Prostate gland (tissue), 2 donors: Measurements from ENCODE around the gene ZNF22. TPM values are rescaled to one million over a fixed set of nuclear protein-coding genes. Genes with fewer than 3 reads are reported as not detected.

ENCODE experiments used
- DNase-seq: peaks from one replicate; pipeline ENCODE4 v3.0.0-alpha.2; 2019; ENCODE audit warnings: low spot score
- H3K27ac ChIP-seq, 2 donors: fragments of 200-600 bp; sonication (generic); 2 replicates each; pipeline ENCODE4 v1.5.1; 2017 to 2019
- H3K27me3 ChIP-seq: fragments of 200-600 bp; sonication (generic); replicated peaks from 2 replicates; pipeline ENCODE4 v1.5.1; 2019; ENCODE audit not compliant: insufficient read depth
- H3K36me3 ChIP-seq, 2 donors: fragments of 200-600 bp; sonication (generic); 1 replicate in 1 of 2; 2 replicates in 1 of 2; pipeline versions ENCODE4 v1.5.1 to v1.8.1; 2017 to 2019
- H3K4me1 ChIP-seq: fragments of 200-600 bp; sonication (generic); replicated peaks from 2 replicates; pipeline ENCODE4 v1.5.1; 2019
- H3K4me3 ChIP-seq, 2 donors: fragments of 200-600 bp; sonication (generic); 2 replicates each; pipeline ENCODE4 v1.5.1; 2017 to 2019
- H3K9me3 ChIP-seq: fragments of 200-600 bp; sonication (generic); 2 replicates; pipeline ENCODE4 v1.5.1; 2017
- POLR2A ChIP-seq: fragments of 450-650 bp; IDR thresholded peaks from one replicate; pipeline ENCODE4 v1.6.1; 2016; ENCODE audit warnings: antibody characterized with exemption, mild to moderate bottlenecking
- POLR2AphosphoS5 ChIP-seq: sonication (generic); formaldehyde crosslinking; IDR thresholded peaks from one replicate; pipeline ENCODE4 v1.6.1; 2017; ENCODE audit warnings: antibody characterized with exemption
- WGBS: methylation state at CpG from one replicate; pipeline ENCODE4 v1.1.5; 2018; 5-methylcytosine and 5-hydroxymethylcytosine counted together
- intact Hi-C: fragments of 100-400 bp; cut with DNase I; formaldehyde crosslinking; loops from one replicate; pipeline ENCODE4 v1.14.2; 2022
- total RNA-seq, 2 donors: library from RNA; depleted of rRNA; stranded (reverse); fragments of >200 nt; gene quantifications; one replicate each; pipeline ENCODE4 v1.1.0, GENCODE V29; 2016
- TF ChIP-seq, protein P1 (sequence below), 4 experiments: fragments of 200-600 bp in 2 of 4; fragments of 450-650 bp in 2 of 4; sonication (generic) in 2 of 4; IDR thresholded peaks; 1 replicate in 3 of 4; 2 replicates in 1 of 4; pipeline ENCODE4 v1.5.1; 2016 to 2019; ENCODE audit warnings: antibody characterized with exemption in 4 of 4, mild to moderate bottlenecking in 2 of 4, moderate library complexity in 2 of 4

The ZNF22 gene
- total RNA-seq, 2 donors from 2014 or later: 15.8 to 24.2 TPM

DNA sequence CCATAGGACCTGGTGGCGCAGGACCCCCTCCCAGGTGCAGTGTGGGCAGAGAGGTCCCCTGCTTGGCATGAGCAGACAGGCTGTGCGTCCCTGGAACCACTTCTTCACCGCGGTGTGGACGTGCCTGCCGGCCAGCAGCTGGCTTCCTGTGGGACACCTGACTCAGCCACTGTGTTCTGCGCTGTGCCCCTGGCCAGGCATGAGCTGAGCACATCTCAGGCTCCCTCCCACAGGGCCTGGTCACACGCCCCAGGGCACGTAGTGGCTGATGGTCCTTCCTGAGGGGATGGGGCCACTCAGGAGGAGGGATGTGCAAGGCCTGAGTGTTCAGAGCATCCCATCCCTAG is 18.6 kb upstream of the ZNF22 start:
- Histone ChIP-seq H3K4me3 (no peak overlapping the region), H3K4me1 (peaks cover 20% of the 10 kb centered on the region), H3K27ac (peak overlapping the region in 1 of 2 donors; percentile 33), H3K36me3 (no peaks in the 10 kb centered on the region), H3K9me3 (no peaks in the 10 kb centered on the region), H3K27me3 (no peaks in the 10 kb centered on the region)
- no peak for DNase-seq
- intact Hi-C loops: no loop called here
- TF ChIP-seq POLR2A (no peak), POLR2AphosphoS5 (no peak)
- TF ChIP-seq, protein P1, sequence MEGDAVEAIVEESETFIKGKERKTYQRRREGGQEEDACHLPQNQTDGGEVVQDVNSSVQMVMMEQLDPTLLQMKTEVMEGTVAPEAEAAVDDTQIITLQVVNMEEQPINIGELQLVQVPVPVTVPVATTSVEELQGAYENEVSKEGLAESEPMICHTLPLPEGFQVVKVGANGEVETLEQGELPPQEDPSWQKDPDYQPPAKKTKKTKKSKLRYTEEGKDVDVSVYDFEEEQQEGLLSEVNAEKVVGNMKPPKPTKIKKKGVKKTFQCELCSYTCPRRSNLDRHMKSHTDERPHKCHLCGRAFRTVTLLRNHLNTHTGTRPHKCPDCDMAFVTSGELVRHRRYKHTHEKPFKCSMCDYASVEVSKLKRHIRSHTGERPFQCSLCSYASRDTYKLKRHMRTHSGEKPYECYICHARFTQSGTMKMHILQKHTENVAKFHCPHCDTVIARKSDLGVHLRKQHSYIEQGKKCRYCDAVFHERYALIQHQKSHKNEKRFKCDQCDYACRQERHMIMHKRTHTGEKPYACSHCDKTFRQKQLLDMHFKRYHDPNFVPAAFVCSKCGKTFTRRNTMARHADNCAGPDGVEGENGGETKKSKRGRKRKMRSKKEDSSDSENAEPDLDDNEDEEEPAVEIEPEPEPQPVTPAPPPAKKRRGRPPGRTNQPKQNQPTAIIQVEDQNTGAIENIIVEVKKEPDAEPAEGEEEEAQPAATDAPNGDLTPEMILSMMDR (IDR thresholded peaks at IDR 0.05): no peak
- 83% methylated on average over 9 of the region's 9 CpGs for WGBS

DNA sequence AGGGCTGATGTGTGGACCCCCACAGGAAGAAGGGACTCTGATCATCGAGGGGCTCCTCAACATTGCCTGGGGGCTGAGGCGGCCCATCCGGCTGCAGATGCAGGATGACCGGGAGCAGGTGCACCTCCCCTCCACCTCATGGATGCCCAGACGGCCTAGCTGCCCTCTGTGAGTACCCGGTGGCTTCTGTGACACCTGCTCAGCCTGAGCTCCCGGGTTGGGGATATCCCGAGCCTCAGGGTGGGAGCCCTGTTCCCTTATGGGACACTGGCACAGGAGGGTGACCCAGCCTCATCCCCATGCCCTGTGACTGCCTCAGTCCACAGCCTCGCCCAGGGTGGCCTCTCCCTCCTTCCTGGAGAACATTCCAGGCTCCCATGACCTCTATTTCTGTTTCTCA is 18.2 kb upstream of the ZNF22 start:
- H3K4me1 ChIP-seq: peaks cover 20% of the 10 kb centered on the region
- no peak overlapping the region for H3K27ac ChIP-seq
- intact Hi-C loops: no loop called here
- H3K4me3 ChIP-seq: no peak overlapping the region
- H3K27me3 ChIP-seq: no peaks in the 10 kb centered on the region
- 97% methylated on average over 9 of the region's 9 CpGs for WGBS
- no peaks in the 10 kb centered on the region for H3K9me3 ChIP-seq
- H3K36me3 ChIP-seq: no peaks in the 10 kb centered on the region
- no peak for DNase-seq
- TF ChIP-seq POLR2A: no peak
- no peak for TF ChIP-seq POLR2AphosphoS5
- TF ChIP-seq, protein P1 (IDR thresholded peaks at IDR 0.05): no peak

DNA sequence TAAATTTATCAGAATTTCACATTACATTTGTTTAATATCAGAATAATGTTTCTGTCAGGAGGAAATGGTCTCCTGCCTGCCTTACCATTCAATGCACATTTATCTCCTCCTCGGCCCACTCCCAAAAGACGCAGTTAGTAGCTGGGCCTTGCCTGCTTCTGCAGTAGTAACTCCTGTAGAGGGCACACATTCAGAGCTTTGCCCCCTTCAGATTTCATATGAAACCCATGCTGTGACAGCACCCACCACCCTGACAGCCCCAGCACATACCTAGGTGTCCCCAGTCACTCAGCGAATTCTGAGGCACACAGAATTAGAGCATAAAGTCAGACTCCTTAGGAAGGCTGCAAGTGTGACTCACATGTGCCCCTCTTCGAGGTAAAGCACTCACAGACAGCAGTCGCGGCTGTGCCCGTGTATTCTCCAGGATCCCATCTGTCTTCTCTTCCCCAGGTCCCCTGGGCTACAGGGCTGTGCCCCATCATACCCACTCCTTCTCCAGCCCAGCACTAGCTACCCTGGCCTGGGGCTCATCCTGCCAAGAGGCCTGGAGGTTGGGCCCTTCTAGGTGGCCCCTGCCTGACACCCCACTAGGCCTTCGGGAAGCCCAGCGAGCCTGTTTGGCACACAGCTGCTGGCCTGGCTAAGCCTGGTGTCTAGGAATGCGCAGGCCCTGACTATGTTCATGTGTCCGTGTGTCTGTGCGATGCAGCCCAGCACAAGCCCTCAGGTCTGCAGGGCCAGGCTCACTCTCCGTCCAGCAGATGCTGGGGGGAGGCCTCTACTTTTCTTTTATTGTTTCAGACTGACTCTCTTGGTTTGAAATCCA is 17.4 kb upstream of the ZNF22 start:
- H3K4me1 ChIP-seq: peaks cover 20% of the 10 kb centered on the region
- intact Hi-C loops: no loop called here
- 90% methylated on average over 13 of the region's 13 CpGs for WGBS
- H3K27ac ChIP-seq: no peak overlapping the region
- H3K9me3 ChIP-seq: no peaks in the 10 kb centered on the region
- no peak for DNase-seq
- no peaks in the 10 kb centered on the region for H3K27me3 ChIP-seq
- H3K36me3 ChIP-seq: no peaks in the 10 kb centered on the region
- TF ChIP-seq, protein P1 (IDR thresholded peaks at IDR 0.05): no peak
- TF ChIP-seq POLR2AphosphoS5: no peak
- no peak for TF ChIP-seq POLR2A
- no peak overlapping the region for H3K4me3 ChIP-seq

DNA sequence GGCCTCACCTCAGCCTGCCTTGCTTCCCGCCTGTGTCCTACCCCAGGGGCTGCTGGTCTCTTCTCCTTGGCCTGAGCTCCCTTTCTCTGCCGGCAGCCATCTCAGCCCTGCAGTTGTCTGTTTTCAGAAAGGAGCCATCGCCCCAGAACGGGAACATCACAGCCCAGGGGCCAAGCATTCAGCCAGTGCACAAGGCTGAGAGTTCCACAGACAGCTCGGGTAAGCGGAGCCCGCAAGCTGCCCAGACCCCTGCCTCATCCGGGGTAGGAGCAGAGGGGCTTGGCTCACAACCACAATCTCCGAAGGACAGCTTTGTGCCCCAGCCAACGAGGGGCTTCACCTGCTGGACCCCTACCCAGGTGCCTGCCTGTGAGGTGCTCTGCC is 16.8 kb upstream of the ZNF22 start:
- H3K36me3 ChIP-seq: no peaks in the 10 kb centered on the region
- H3K4me1 ChIP-seq: peaks cover 19% of the 10 kb centered on the region
- no peak overlapping the region for H3K4me3 ChIP-seq
- no peaks in the 10 kb centered on the region for H3K9me3 ChIP-seq
- intact Hi-C loops: no loop called here
- WGBS: 93% methylated on average over 10 of the region's 10 CpGs
- no peaks in the 10 kb centered on the region for H3K27me3 ChIP-seq
- no peak for TF ChIP-seq POLR2A
- TF ChIP-seq POLR2AphosphoS5: no peak
- TF ChIP-seq, protein P1 (IDR thresholded peaks at IDR 0.05): no peak
- no peak for DNase-seq
- H3K27ac ChIP-seq: no peak overlapping the region

DNA sequence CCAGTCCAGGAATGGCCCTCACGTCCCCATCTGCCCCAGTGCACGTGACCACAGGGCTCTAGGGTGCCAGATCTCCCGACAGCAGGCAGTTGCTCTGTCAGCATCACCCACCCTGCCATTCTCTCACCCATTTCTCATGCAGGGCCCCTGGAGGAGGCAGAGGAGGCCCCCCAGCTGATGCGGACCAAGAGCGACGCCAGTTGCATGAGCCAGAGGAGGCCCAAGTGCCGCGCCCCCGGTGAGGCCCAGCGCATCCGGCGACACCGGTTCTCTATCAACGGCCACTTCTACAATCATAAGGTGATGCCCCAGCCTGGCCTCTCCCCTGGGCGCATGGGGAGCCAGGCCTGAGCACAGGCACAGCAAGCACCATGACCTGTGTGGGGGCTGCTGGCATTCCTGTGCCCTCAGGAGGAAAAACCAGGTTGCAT is 16.0 kb upstream of the ZNF22 start:
- Histone ChIP-seq H3K9me3 (no peaks in the 10 kb centered on the region), H3K27ac (no peak overlapping the region), H3K36me3 (no peaks in the 10 kb centered on the region), H3K4me3 (no peak overlapping the region), H3K4me1 (peaks cover 11% of the 10 kb centered on the region), H3K27me3 (no peaks in the 10 kb centered on the region)
- intact Hi-C loops: no loop called here
- no peak for TF ChIP-seq POLR2AphosphoS5
- TF ChIP-seq, protein P1 (IDR thresholded peaks at IDR 0.05): no peak
- no peak for TF ChIP-seq POLR2A
- no peak for DNase-seq
- 94% methylated on average over 15 of the region's 15 CpGs for WGBS
